Measurements from ENCODE around the gene RPAIN.
"Not testable (repeated sequence)": the region's sequence is repeated elsewhere in the genome, so short reads cannot be mapped to it uniquely, and the experiment has no call there.

Gene RPAIN

GRCh38 chr17:5430413-5430999 lies 10.5 kb downstream of the RPAIN start:
- no peak for DNase-seq

GRCh38 chr17:5431234-5431633 lies 11.3 kb downstream of the RPAIN start:
- DNase-seq, result not testable (repeated sequence)

- DNase-seq, result no peak
Observed at GRCh38 chr17:5431949-5432556, 12.1 kb downstream of the RPAIN start.

GRCh38 chr17:5434984-5435383 lies 15.0 kb downstream of the RPAIN start:
- no peak for DNase-seq

- DNase-seq, result not testable (repeated sequence)
Observed at GRCh38 chr17:5435781-5436315, 15.9 kb downstream of the RPAIN start.

GRCh38 chr17:5437721-5438317 lies 17.8 kb downstream of the RPAIN start:
- DNase-seq, result peak; percentile 24

- DNase-seq, result peak; percentile 88
Observed at GRCh38 chr17:5438716-5439445, 18.9 kb downstream of the RPAIN start, which contains the start of gene C1QBP. Gene C1QBP, minus strand, starts transcription at chr17:5439155. Its CDS starts 82 bp downstream, at chr17:5439073.

- DNase-seq, result no peak
Observed at GRCh38 chr17:5439446-5439764, 19.4 kb downstream of the RPAIN start.

GRCh38 chr17:5443728-5444127 lies 23.7 kb downstream of the RPAIN start:
- no peak for DNase-seq

GRCh38 chr17:5444209-5444608 lies 24.2 kb downstream of the RPAIN start:
- DNase-seq, result no peak

GRCh38 chr17:5446786-5447185 lies 26.8 kb downstream of the RPAIN start:
- DNase-seq, result no peak

- DNase-seq, result no peak
Observed at GRCh38 chr17:5464717-5465507, 44.9 kb downstream of the RPAIN start.

GRCh38 chr17:5466295-5466694 lies 46.3 kb downstream of the RPAIN start:
- DNase-seq, result no peak

GRCh38 chr17:5467416-5467815 lies 47.4 kb downstream of the RPAIN start:
- no peak for DNase-seq

GRCh38 chr17:5468075-5468473 lies 48.1 kb downstream of the RPAIN start:
- DNase-seq, result no peak

GRCh38 chr17:5472511-5472910 lies 52.5 kb downstream of the RPAIN start:
- DNase-seq, result no peak

- DNase-seq, result no peak
Observed at GRCh38 chr17:5473906-5474305, 53.9 kb downstream of the RPAIN start.

GRCh38 chr17:5478992-5479391 lies 59.0 kb downstream of the RPAIN start:
- DNase-seq, result no peak

GRCh38 chr17:5480962-5481361 lies 61.0 kb downstream of the RPAIN start:
- no peak for DNase-seq

GRCh38 chr17:5481451-5481850 lies 61.5 kb downstream of the RPAIN start:
- no peak for DNase-seq
